Stimulated activated CD8-positive, alpha-beta memory T cell treated with anti-CD3 and anti-CD28 coated beads, Interleukin-7, amount 100 ng/mL, for 1 hour (primary cell): ENCODE data around the gene PLA2G4D.

Experiments used
- DNase-seq, 2 donors: peaks; one replicate each; pipeline ENCODE4 v3.0.0-alpha.2; 2020; ENCODE audit warnings: low read depth in 2 of 2

The PLA2G4D gene

DNA sequence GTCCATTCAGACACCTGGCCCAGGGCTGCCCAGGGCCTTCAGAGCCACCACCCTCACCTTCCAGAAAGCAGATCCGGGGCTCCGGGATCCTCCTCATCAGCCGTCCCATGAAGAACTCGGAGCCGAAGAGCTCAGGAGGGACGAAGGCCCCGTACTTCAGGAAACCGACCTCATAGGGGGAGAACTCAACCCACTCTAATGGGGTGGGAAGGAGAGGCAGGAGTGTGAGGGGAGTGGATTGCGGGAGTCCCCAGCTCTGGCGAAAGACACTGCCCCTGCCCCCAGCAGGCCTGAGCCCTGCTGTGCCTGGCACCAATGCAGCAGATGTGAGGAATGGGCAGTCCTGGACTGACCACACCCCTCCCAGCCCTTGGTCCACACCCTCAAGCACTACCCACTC is 22.6 kb downstream of the PLA2G4D start:
- DNase-seq: no peak

DNA sequence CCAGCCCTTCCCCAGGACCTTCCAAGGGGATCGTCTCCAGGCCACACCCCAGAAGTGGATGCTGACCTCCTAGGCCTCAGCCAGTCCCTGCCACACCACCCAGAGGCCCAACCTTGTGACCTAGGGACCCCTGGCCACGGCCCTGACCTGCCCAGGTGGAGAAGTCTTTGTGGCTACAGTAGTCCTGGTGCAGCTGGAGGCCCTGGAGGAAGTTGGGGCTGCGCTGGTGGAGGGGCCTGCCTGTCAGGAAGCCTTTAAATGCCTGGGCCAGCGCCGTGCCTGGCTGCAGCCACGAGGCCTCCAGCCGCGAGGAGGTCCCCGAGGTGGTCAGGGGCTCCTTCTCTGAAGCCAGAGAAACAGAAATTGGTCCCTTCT is 23.4 kb downstream of the PLA2G4D start:
- no peak for DNase-seq

DNA sequence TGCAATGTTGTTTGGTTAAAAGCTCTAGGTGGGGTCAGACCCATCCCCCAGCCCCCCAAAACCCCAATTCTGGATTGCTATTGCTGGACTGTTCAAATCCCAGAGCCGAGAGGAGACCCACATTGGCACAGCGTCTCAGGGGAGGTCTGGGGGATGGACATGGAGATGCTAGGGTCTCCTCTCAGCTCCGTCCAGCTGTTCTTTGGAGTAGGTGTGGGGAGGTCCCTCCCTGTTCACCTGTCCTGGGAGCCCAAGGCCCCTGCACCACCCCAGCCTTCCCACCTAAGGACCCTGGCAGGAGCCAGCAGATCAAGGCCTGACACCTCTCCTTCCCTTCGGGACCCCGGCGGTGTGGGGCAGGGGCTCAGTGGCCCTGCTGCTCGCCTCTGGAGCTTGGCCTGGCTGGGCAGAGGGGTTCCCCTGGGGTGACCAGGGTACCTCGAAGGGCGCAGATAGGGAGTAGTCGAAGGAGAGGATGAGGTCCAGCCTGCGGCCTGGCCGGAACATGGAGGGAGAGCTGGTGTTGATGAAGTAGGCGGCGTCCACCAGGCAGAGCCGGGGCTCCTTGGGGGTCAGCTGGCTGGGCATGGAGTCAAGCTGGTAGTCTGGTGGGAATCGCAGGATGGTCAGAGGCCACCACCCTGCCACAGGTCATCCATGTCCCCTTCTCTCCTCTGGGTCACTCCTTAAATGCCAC is 23.9 kb downstream of the PLA2G4D start:
- no peak for DNase-seq

DNA sequence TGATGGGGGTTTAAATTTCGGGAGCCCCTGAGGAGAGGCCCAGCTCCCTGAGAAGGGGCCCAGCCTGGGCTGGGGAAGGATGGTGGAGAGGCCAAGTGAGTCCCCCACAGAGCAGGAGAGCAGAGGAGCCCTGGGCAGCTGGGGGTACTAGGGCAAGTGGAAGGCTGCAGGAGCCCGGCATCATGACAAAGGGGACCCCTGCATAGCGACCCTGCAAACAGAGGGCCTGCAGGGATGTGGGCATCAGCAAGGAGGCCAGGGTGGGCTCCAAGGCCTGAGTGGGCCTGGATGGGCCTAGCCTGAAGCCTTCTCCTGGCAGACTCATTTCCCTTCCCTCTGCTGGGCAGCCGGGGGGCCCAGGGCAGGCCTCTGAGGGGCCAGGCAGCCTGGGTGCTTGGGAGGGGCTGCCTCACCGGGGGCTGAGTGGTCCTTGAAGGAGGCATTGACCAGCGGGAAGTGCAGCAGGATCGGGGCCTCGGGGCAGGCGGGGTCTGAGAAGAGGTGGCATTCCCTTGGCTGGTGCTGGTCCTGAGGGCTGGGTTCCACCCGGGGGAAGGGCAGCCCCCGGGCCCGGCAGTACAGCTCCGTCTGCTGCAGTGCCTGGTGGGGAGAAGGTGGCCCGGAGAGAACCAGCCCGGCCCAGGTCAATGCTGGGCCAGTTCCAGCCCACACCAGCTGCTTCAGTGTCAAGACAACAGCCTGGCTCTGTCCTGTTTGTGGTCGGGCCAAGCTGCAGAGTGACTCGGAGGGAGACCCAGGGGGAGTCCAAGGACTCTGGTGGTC is 24.7 kb downstream of the PLA2G4D start:
- DNase-seq: no peak

DNA sequence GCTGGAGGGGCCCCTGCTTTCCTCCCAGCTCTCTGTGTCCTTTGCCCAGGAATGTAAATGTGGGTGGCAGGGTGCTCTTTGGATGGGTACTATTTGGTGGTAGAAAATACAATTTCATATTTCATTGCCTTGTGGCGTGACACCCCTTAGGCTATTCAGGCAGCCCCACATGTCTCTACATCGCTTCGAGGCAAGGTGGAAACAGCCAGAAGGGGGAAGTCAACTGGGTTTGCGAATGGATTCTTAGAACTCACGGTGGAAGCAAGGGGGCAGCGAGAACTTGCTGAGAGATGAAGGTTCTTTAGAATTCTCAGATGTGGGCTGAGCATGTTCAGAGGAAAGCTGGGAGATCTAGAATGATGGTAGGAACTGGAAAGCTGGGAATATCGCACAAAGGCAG is 25.3 kb downstream of the PLA2G4D start:
- no peak for DNase-seq

DNA sequence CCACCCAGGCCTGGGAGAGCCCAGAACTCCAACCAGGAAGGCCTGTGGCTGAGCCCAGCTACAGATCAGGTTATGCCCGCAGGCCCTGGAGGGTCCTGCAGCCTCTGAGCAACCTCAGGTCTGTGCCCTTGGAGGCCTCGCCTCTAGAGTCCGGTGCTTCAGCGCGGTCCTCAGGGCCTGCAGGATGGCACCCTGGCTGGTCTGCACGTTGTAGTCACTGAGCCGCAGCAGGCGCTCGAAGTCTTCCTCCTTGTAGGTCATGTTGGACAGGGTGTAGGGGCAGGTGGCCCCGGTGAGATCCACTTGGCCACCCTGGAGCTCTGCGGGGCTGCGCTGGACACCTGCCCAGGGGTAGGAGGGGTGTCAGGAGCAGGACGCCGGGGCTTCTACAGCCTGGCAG is 25.8 kb downstream of the PLA2G4D start:
- no peak for DNase-seq

DNA sequence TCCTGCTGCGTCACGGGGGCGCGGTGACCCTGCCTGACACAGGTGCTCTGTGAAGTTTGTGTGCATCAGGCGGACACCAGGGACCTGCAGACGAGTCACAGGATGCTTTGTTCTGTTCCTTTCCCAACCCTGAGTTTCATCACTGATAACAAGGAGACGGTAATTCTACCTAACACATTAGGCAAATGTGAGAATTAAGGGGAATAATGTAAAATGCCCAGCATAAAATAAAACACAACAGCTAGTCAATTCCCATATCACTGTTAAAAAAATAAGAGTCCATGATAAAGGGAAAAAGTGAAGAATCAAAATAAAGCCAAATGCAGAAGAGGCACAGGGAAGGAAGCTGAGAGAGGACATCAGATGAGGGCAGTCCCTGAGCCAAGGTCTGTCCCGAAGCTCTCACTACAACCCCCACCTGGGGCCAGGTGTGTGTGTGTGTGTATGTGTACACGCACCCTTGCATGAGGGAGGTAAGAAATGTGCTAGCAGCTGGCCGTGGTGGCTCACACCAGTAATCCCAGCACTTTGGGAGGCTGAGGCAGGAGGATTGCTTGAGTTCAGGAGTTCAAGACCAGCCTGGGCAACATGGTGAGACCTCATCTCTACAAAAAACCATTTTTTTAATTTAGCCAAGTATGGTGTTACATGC is 27.5 kb downstream of the PLA2G4D start:
- DNase-seq: no peak

DNA sequence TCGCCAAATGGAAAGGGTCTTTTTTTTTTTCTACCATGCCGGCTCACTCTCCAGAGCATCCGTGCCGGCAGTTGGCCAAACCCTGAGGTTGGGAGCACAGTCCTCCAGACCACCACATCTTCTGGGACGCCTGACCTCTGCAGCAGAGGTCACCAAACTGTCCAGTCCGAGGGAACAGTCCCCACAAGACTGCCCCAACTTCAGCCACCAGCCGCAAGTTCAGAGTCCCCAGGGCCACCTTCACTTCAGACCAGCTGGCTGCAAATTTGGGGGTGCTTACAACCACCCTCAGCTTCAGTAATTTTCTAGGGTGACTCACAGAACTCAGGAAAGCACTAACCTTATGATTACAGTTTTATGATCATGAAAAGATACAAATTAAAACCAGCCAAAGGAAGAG is 28.9 kb downstream of the PLA2G4D start:
- DNase-seq: no peak

DNA sequence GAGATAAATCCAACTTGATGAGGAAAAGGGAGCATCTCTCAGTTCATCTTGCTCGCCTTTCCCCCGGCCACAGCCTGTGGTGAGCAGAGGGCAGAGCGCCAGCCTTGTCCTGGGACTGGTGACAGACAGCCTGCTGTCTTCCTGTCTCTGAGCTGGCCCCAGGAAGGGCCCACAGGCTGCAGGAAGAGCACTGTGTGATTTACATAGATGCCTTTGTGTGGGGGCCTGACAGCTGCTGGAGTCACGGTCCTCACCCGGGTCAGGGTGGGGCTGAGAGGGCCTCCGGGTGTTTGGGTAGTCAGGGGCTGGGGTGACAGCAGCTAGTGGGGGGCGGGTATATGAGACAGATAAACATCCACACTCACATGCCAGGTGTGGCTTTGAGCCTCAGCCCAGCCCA is 29.3 kb downstream of the PLA2G4D start:
- no peak for DNase-seq

DNA sequence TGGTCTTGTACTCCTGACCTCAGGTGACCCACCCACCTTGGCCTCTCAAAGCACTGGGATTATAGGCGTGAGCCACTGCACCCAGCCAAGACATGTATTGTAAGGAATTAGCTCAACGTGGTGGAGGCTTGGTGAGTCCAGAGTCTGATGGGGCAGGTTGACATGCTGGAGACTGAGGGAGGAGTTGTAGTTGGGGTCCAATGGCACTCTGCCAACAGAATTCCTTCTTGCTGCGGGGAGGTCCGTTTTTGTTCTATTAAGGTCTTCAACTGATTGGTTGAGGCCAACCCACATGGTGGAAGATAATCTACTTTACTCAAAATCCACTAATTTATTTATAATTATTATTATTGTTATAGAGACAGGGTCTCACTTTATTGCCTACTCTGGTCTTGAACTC is 30.1 kb downstream of the PLA2G4D start:
- no peak for DNase-seq

DNA sequence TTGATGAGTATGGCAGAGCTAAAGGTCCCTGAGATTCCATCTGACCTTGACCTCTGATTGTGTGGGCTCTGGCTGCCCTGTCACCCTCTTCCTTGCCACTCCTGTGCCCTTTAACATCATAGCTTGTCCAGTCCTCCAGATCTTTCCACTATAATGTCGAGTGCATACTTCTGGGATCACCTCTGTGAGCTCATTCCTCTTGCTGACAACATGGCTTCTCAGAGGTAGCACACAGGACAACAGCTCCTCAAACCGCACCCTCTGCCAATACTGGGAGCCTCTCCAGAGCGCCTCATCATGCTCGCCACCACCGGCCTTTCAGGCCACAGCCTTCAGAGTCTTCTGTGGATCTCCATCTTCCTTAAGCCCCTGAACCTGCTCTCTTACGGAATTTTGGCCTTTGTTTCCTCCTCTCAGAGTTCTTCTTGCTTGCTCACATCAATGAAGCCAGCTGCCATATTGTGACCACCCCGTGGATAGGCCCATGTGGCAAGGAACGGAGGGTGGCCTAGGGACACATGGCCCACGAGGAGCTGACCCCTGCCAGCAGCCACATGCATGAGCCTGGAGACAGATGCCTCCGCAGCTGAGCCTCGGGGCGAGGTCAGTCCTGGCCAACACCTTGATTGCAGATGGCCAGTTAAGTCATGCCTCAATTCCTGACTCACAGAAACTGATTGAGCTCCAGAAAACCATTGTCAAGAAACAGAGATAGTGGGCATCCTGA is 31.1 kb downstream of the PLA2G4D start:
- DNase-seq: no peak

DNA sequence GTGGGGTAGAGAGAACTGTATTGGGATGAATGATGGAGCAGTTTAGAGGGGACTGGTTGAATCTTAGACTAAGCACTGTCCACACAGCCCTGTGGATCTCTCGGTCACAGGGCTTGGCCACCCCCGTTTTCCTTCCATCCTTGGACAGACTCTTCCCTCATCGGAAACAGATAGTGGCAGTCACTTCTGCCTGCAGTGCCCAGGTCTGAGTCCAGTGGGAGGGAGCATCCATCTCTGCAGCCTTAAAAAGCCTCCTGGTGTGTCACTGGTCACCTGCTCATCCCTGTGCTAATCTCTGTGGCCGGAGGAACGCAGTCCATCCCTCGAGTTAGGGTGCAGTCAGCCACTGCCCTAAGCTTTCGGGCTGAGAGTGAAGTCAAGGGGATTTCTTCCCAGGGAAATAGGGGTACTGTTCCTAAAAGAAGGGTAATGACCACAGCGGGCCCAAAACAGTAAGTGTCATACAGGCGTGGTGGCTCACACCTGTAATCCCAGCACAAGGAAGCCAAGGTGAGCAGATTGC is 32.0 kb downstream of the PLA2G4D start:
- no peak for DNase-seq

DNA sequence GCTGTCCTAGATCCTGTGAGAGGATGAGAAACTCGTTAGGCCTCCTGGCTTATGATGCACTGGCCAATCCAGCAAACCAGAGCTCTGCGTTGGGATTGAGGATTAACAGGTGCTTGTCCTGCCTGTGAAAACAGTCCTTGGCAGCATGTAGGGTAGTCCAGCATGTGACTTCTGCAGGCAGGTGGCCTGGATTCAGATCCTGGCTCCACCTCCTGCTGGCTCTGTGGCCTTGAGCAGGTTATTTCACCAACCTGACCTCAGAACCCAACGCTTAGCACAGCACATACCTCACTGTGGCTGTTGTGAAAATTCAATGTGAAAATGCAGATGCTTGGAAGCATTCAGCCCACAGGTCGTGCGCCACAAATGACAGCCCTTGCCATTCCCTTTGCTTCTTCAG is 33.6 kb downstream of the PLA2G4D start:
- DNase-seq: no peak

DNA sequence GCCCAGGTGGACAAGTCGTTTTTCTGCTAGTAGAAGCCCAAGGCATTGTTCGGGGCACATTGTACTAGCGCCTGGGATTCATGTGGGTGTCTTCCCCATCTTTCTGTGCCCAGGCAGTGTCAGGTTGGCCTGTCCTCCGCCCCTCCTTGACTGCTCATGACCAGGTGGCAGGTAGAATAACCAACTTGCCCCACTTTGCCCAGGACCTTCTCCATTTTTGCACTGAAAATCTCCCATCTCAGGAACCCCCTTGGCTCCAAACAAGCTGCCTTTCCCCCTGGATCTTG is 33.9 kb downstream of the PLA2G4D start:
- DNase-seq: no peak

DNA sequence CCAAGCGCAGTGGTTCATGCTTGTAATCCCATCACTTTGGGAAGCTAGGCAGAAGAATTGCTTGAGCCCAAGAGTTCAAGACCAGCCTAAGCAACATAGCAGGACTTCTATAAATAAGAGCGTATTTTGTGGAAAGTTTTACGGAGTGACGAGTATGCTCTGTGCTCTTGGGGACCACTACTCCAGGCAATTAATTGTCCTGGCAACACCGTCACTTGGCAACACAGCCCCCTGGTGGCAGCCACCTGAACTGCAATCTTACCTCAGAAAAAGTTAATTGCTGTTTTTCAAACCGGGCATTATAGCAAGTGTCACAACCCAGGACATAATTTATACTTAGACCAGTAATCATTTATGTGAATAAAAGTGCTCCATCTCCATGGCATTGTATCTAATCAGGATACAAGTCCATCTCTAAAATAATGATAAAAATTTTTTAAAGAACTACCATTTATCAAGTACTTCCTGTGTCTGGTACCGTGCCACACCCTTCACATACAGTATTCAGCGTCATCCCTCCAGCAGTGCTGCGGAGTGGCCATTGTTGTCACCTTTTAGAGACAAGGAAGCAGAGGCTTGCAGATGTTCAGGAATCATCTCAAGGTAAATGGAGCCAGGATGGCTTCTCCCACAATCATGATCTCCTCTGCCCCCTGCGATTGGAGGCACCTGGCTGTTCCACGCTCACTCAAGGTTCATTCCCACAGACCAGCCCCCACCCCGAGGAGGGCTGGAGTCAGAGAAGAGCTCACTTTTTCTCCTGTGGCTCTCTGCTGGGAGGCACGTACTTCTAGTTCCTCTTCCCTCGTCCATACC is 34.5 kb downstream of the PLA2G4D start:
- peak; percentile 44 to 53 for DNase-seq

DNA sequence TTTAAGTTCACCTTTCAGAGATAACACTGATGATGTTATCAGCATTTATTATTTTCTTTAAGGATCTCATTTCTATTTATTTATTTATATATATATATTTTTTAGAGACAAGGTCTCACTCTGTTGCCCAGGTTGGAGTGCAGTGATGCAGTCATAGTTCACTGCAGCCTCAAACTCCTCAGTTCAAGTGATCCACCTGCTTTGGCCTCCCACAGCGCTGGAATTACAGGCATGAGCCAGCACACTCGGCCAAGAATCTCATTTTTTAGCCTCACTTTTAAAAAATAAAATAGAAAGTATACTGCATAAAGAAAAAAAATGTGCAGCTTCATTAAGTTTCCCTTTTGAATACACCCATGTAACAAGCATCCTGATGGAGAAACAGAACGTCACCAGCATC is 35.6 kb downstream of the PLA2G4D start:
- no peak for DNase-seq

DNA sequence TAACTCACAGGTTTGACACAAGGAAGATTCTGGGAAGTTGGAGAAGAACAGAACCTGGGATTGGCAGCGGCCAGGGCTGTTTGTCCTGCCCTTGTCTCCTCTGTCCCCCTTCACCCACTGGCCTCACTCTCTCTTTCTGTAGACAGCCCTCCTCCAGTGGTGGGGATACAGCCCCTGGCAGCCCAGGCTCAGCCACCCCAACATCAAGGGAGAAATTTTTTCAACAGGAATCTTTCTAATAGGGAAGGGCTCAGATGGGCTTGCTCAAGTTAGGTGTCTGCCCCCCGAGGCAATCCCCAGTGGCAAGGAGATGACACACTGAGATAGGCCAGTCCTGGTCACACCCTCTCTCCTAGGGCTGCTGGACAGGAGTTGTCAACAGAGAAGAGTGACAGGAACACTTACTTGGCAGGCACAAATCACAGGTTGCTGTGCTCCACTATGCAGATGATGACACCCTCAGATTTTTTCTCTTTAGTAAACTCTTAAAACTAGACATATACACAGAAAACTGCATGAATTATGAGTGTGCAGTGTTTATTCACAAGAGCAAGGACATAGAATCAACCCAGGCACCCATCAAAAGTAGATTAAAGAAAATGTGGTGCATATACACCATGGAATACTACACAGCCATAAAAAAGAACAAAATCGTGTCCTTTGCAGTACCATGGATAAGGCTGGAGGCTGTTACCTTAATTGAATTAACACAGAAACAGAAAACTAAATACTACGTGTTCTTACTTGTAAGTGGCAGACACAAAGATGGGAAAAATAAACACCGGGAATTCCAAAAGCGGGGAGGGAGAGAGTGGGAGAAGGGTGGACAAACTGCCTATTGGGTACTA is 36.3 kb downstream of the PLA2G4D start:
- no peak for DNase-seq

DNA sequence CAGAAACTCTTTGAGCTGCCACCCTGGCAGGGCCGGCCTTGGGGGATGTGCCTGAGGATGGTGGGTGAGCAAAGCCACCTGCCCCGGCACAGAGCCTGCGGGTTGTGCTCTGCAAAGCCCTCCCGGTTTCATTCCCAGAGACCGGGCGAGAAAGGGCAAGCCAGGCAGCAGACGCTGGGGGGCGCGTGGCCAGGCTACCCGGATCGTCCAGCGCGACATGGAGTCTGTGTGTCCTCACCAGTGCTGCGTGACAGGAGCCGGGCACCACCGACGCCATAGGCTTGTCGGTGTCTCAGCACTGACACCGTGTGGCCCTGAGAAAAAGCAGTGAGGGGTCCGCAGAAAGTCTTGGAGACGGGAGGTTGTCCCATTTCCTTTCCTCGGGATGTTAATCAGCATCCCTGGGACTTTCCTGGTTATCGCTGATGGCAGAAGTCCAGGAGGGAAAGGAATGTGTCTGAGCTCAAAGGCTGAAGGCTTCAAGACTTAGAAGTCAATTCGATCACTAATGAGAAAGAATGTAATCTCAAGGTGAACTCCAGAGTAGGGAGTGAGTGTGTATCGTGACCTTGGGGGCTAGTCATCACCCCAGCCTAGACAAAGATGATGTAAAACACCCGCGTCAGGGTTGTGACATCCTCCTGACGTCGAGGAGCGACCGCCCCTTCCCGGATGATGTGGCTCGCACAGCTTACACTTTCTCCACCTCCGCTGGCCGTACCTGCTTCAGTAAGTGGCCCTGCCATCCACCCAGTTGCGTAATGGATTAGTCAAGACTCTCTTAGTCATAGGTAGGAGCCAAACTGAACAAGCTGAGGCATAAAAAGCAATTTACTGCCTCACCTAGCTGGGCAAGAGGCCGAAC is 37.2 kb downstream of the PLA2G4D start:
- no peak for DNase-seq

DNA sequence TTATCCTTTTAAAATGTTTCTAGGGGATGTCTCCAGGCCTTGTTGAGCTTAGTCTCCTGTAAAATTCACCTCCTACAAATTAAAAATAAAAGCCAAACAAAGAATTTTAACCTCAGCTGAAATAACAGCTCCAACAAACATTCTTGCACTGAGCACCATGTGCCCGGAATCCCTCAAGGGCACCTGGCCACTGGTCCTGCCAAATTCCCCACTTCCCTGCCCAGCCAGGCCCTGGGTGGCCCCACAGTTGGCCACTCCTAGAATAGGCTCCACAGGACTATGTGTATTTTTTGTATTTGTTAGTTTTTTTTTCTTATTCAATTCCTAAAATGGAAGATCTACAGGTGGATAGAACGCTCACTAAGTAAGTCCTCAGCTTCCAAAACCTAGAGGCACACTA is 40.4 kb downstream of the PLA2G4D start:
- DNase-seq: no peak

DNA sequence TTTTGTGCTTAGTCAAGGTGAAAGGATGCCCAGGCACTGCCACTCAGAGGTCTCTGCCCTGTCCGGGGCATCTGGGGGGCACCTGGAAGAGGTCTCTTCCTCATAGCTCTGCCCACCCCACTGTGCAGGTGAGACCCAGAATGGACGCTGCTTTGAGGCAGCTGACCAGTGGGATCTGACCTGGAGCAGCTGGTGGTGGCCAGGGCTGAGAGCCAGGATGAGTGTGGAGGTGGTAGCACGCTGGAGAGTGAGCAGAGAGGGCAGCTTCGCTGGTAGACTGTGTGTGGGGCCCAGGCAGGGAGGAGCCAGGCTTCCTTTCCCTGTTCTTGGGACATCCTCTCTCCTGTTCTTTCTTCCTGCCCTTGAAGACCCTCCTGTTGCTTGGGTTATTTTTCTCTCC is 41.4 kb downstream of the PLA2G4D start:
- no peak for DNase-seq
